ENCODE data around the gene CELA1. TPM values are rescaled to one million over a fixed set of nuclear protein-coding genes. Genes with fewer than 3 reads are reported as not detected.

Gene CELA1
- not detected for total RNA-seq

- WGBS, 2 donors, result 83 to 87% methylated on average over 3 of the region's 3 CpGs
- H3K27me3 ChIP-seq, result no peaks in the 10 kb centered on the region
- no peak within 1 kb of the TSS for H3K27ac ChIP-seq
- TF ChIP-seq CTCF (IDR thresholded peaks at IDR 0.05), result no peak
- no peak for TF ChIP-seq POLR2A (IDR thresholded peaks at IDR 0.05)
- H3K9me3 ChIP-seq, result no peaks in the 10 kb centered on the region
- no peak within 1 kb of the TSS for H3K4me3 ChIP-seq
- H3K36me3 ChIP-seq, result no peaks in the 10 kb centered on the region
- intact Hi-C loops (cut with DNase I), result no loop called here
- no peak for DNase-seq
- H3K4me1 ChIP-seq, result peaks cover 0 to 12% (median 5%) of the 10 kb centered on the region in 3 donors
These were observed at the start of gene CELA1 for GRCh38 chr12:51346581-51346980. Gene CELA1, minus strand, starts transcription at chr12:51346679. Its CDS starts 41 bp downstream, at chr12:51346638.

GRCh38 chr12:51395283-51396230 lies 49.1 kb upstream of the CELA1 start:
- intact Hi-C loops (cut with DNase I), result no loop called here

GRCh38 chr12:51393676-51394545 lies 47.4 kb upstream of the CELA1 start:
- no peaks in the 10 kb centered on the region for H3K36me3 ChIP-seq
- WGBS, 2 donors, result 60 to 77% methylated on average over 11 to 14 of the region's 14 CpGs
- peaks cover 3 to 57% (median 8%) of the 10 kb centered on the region in 3 donors for H3K4me1 ChIP-seq
- no peaks in the 10 kb centered on the region for H3K9me3 ChIP-seq
- no peak overlapping the region for H3K4me3 ChIP-seq
- peaks cover 0 to 47% (median 0%) of the 10 kb centered on the region in 4 donors for H3K27me3 ChIP-seq
- DNase-seq, result no peak
- intact Hi-C loops (cut with DNase I), result no loop called here
- no peak for TF ChIP-seq CTCF (IDR thresholded peaks at IDR 0.05)
- TF ChIP-seq POLR2A (IDR thresholded peaks at IDR 0.05), result peak in 1 of 4 donors; percentile 19
- peak overlapping the region; percentile 46 to 60 (median 54) for H3K27ac ChIP-seq

More at GRCh38 chr12:51395283-51396230, 49.1 kb upstream of the CELA1 start:
- Histone ChIP-seq H3K27me3 (peaks cover 0 to 46% (median 0%) of the 10 kb centered on the region in 4 donors), H3K4me3 (no peak overlapping the region), H3K4me1 (peaks cover 3 to 42% (median 8%) of the 10 kb centered on the region in 3 donors), H3K27ac (peak overlapping the region in 2 of 4 donors; percentile 39 to 60), H3K9me3 (no peaks in the 10 kb centered on the region), H3K36me3 (no peaks in the 10 kb centered on the region)
- DNase-seq, result no peak
- TF ChIP-seq CTCF (IDR thresholded peaks at IDR 0.05), result no peak
- TF ChIP-seq POLR2A (IDR thresholded peaks at IDR 0.05), result no peak
- WGBS, 2 donors, result 59 to 69% methylated on average over 7 to 8 of the region's 8 CpGs

GRCh38 chr12:51392556-51393237 lies 46.2 kb upstream of the CELA1 start:
- TF ChIP-seq POLR2A (IDR thresholded peaks at IDR 0.05) (no peak), CTCF (IDR thresholded peaks at IDR 0.05) (peak in 1 of 6 experiments; percentile 18)
- WGBS, 2 donors, result 50 to 51% methylated on average over 20 of the region's 22 CpGs
- peaks cover 0 to 41% (median 0%) of the 10 kb centered on the region in 4 donors for H3K27me3 ChIP-seq
- no peaks in the 10 kb centered on the region for H3K36me3 ChIP-seq
- H3K4me1 ChIP-seq, result peaks cover 6 to 70% (median 12%) of the 10 kb centered on the region in 3 donors
- no peak for DNase-seq
- H3K27ac ChIP-seq, result no peak overlapping the region
- peak overlapping the region in 3 of 4 donors; percentile 56 to 67 (median 62) for H3K4me3 ChIP-seq
- H3K9me3 ChIP-seq, result no peaks in the 10 kb centered on the region
- intact Hi-C loops (cut with DNase I), result no loop called here
